PC-9 (cell line): ENCODE measurements around the gene TRIM9.

Experiments
- CTCF ChIP-seq: fragments of 200-600 bp; sonication (generic); conservative IDR thresholded peaks from 2 replicates; pipeline ENCODE4 v1.6.1; 2017; ENCODE audit warnings: mixed run types, antibody characterized with exemption, mild to moderate bottlenecking, moderate library complexity
- EZH2 ChIP-seq: fragments of 200-600 bp; sonication (generic); IDR thresholded peaks from 2 replicates; pipeline ENCODE4 v1.8.0; 2017; ENCODE audit warnings: antibody characterized with exemption, low read depth

- TF ChIP-seq CTCF (no peak), EZH2 (no peak)
Observed at GRCh38 chr14:51086044-51086443, 8.9 kb downstream of the TRIM9 start.
